Esophagus squamous epithelium (tissue), 5 donors: ENCODE data around the gene BRD9. TPM values are rescaled to one million over a fixed set of nuclear protein-coding genes. Genes with fewer than 3 reads are reported as not detected.

ENCODE experiments used
- DNase-seq: peaks from one replicate; lab custom pipeline; 2025; lab: John Stamatoyannopoulos, UW
- H3K27ac ChIP-seq, 4 donors: fragments of 200-600 bp; sonication (generic); one replicate each; pipeline ENCODE4 v1.5.1; 2016 to 2019; ENCODE audit warnings: mild to moderate bottlenecking in 1 of 4
- H3K27me3 ChIP-seq, 4 donors: fragments of 200-600 bp; sonication (generic); 1 replicate in 3 of 4; 2 replicates in 1 of 4; pipeline versions ENCODE4 v1.5.1 to v1.6.0; 2017 to 2021; ENCODE audit warnings: antibody characterized with exemption in 1 of 4
- H3K36me3 ChIP-seq, 3 donors: fragments of 200-600 bp; sonication (generic); one replicate each; pipeline ENCODE4 v1.5.1; 2016 to 2019
- H3K4me1 ChIP-seq, 3 donors: fragments of 200-600 bp; sonication (generic); one replicate each; pipeline ENCODE4 v1.5.1; 2017 to 2019
- H3K4me3 ChIP-seq, 4 donors: fragments of 200-600 bp; sonication (generic); 1 replicate in 3 of 4; 2 replicates in 1 of 4; pipeline ENCODE4 v1.5.1; 2016 to 2019; ENCODE audit warnings: mild to moderate bottlenecking in 2 of 4, moderate library complexity in 1 of 4
- H3K9me3 ChIP-seq, 3 donors: fragments of 200-600 bp; sonication (generic); one replicate each; pipeline ENCODE4 v1.5.1; 2016 to 2019
- CTCF ChIP-seq, 6 experiments: fragments of 450-650 bp in 4 of 6; fragments of 200-600 bp in 2 of 6; sonication (generic) in 2 of 6; IDR thresholded peaks; one replicate each; pipeline ENCODE4 v1.5.1; 2016 to 2019; ENCODE audit warnings: antibody characterized with exemption in 6 of 6, mild to moderate bottlenecking in 4 of 6, moderate library complexity in 4 of 6
- POLR2A ChIP-seq, 4 donors: fragments of 450-650 bp; IDR thresholded peaks; one replicate each; pipeline ENCODE4 v1.6.1; 2017; ENCODE audit warnings: antibody characterized with exemption in 4 of 4, mild to moderate bottlenecking in 4 of 4, moderate library complexity in 3 of 4
- WGBS, 2 donors: methylation state at CpG; one replicate each; pipeline ENCODE4 v1.1.5; 2018; 5-methylcytosine and 5-hydroxymethylcytosine counted together
- intact Hi-C: fragments of 100-400 bp; cut with DNase I; formaldehyde crosslinking; loops from one replicate; pipeline ENCODE4 v1.15.0; 2022
- total RNA-seq, 4 donors: library from RNA; depleted of rRNA; stranded (reverse); fragments of >200 nt; gene quantifications; one replicate each; pipeline ENCODE4 v1.1.0, GENCODE V29; 2016
- donor health status: DM: yes; HTN: yes; CAD: no.

Gene BRD9
- total RNA-seq, 4 donors from 2014 or later: 16.1 to 35.7 (median 22.3) TPM

- Histone ChIP-seq H3K36me3 (peaks cover 0 to 37% (median 0%) of the 10 kb centered on the region in 3 donors), H3K27ac (peak overlapping the region in 2 of 4 donors; percentile 74 to 80), H3K27me3 (no peaks in the 10 kb centered on the region), H3K4me3 (no peak overlapping the region), H3K9me3 (no peaks in the 10 kb centered on the region), H3K4me1 (peaks cover 9 to 32% (median 16%) of the 10 kb centered on the region in 3 donors)
- no peak for TF ChIP-seq POLR2A (IDR thresholded peaks at IDR 0.05)
- no peak for TF ChIP-seq CTCF (IDR thresholded peaks at IDR 0.05)
- intact Hi-C loops: no loop called here
- no peak for DNase-seq
- 77 to 84% methylated on average over 10 to 11 of the region's 11 CpGs for WGBS, 2 donors
Measured at GRCh38 chr5:911601-912000, 19.0 kb upstream of the BRD9 start.

- no peak overlapping the region for H3K27ac ChIP-seq
- no peak for DNase-seq
- 90% methylated on average over 2 of the region's 7 CpGs; no CpG with 5 or more reads in 1 of the 2 donors for WGBS, 2 donors
- H3K27me3 ChIP-seq: no peaks in the 10 kb centered on the region
- H3K4me3 ChIP-seq: no peak overlapping the region
- H3K4me1 ChIP-seq: peaks cover 9 to 32% (median 16%) of the 10 kb centered on the region in 3 donors
- TF ChIP-seq POLR2A (IDR thresholded peaks at IDR 0.05) (no peak), CTCF (IDR thresholded peaks at IDR 0.05) (no peak)
- intact Hi-C loops: no loop called here
- peaks cover 0 to 28% (median 0%) of the 10 kb centered on the region in 3 donors for H3K36me3 ChIP-seq
- H3K9me3 ChIP-seq: no peaks in the 10 kb centered on the region
Measured at GRCh38 chr5:910769-911160, 18.2 kb upstream of the BRD9 start.

GRCh38 chr5:909994-910768 is 17.6 kb upstream of the BRD9 start:
- H3K36me3 ChIP-seq: peaks cover 0 to 22% (median 0%) of the 10 kb centered on the region in 3 donors
- no peak for DNase-seq
- H3K27ac ChIP-seq: peak overlapping the region in 2 of 4 donors; percentile 49 to 52
- no peaks in the 10 kb centered on the region for H3K9me3 ChIP-seq
- peaks cover 9 to 32% (median 16%) of the 10 kb centered on the region in 3 donors for H3K4me1 ChIP-seq
- H3K27me3 ChIP-seq: no peaks in the 10 kb centered on the region
- TF ChIP-seq POLR2A (IDR thresholded peaks at IDR 0.05): no peak
- no peak for TF ChIP-seq CTCF (IDR thresholded peaks at IDR 0.05)
- 89 to 92% methylated on average over 13 to 14 of the region's 18 CpGs for WGBS, 2 donors
- no peak overlapping the region for H3K4me3 ChIP-seq
- intact Hi-C loops: no loop called here

- Histone ChIP-seq H3K27me3 (no peaks in the 10 kb centered on the region), H3K4me1 (peaks cover 9 to 32% (median 16%) of the 10 kb centered on the region in 3 donors), H3K27ac (peak overlapping the region in 2 of 4 donors; percentile 49 to 52), H3K36me3 (peaks cover 0 to 12% (median 0%) of the 10 kb centered on the region in 3 donors), H3K4me3 (no peak overlapping the region), H3K9me3 (no peaks in the 10 kb centered on the region)
- DNase-seq: no peak
- TF ChIP-seq CTCF (IDR thresholded peaks at IDR 0.05) (no peak), POLR2A (IDR thresholded peaks at IDR 0.05) (no peak)
- intact Hi-C loops: no loop called here
- WGBS, 2 donors: 35 to 44% methylated on average over 6 to 7 of the region's 8 CpGs
Measured at GRCh38 chr5:909086-909485, 16.5 kb upstream of the BRD9 start.

- H3K9me3 ChIP-seq: no peaks in the 10 kb centered on the region
- DNase-seq: no peak
- H3K4me1 ChIP-seq: peaks cover 9 to 29% (median 14%) of the 10 kb centered on the region in 3 donors
- no peak for TF ChIP-seq POLR2A (IDR thresholded peaks at IDR 0.05)
- TF ChIP-seq CTCF (IDR thresholded peaks at IDR 0.05): no peak
- no peaks in the 10 kb centered on the region for H3K27me3 ChIP-seq
- 91 to 97% methylated on average over 13 to 16 of the region's 16 CpGs for WGBS, 2 donors
- no peak overlapping the region for H3K4me3 ChIP-seq
- no peak overlapping the region for H3K27ac ChIP-seq
- peaks cover 0 to 12% (median 0%) of the 10 kb centered on the region in 3 donors for H3K36me3 ChIP-seq
- intact Hi-C loops: no loop called here
Measured at GRCh38 chr5:908172-908571, 15.6 kb upstream of the BRD9 start.
